IMR-90 (cell line): ENCODE data around the gene DUT. TPM values are rescaled to one million over a fixed set of nuclear protein-coding genes. Genes with fewer than 3 reads are reported as not detected.

Experiments
- ATAC-seq: fragments of 200-7000 bp; cut with Tn5 transposase; 2 replicates; pipeline ENCODE4 v1.9.1; 2020; ENCODE audit warnings: low read depth, mild to moderate bottlenecking, moderate library complexity
- BruUV-seq: library from RNA; stranded (reverse); fragments of 400-500 nt; replicated peaks from 2 replicates; lab custom pipeline; 2021; lab: Mats Ljungman, UMichigan
- CTCF ChIA-PET: fragments of 300-600 bp; formaldehyde crosslinking; extraction: SDS; loops from one replicate; lab custom pipeline; 2021; ENCODE audit warnings: antibody characterized with exemption; lab: Yijun Ruan, JAX
- POLR2A ChIA-PET: fragments of 300-600 bp; sonication (Branson Sonifier 250); formaldehyde crosslinking; loops from one replicate; lab custom pipeline; 2022; ENCODE audit warnings: antibody characterized with exemption; ENCODE audit not compliant: unreplicated experiment; lab: Charles Lee
- DNase-seq: peaks from one replicate; pipeline ENCODE4 v3.0.0; 2013
- H2AFZ ChIP-seq: replicated peaks from 2 replicates; pipeline ENCODE3; 2013; ENCODE audit warnings: low read length, mild to moderate bottlenecking; ENCODE audit not compliant: poor library complexity
- H2AK5ac ChIP-seq: 2 replicates; pipeline ENCODE4 v1.6.1; 2013; ENCODE audit warnings: low read depth, low read length, inconsistent platforms
- H2AK9ac ChIP-seq: replicated peaks from 2 replicates; pipeline ENCODE3; 2013; ENCODE audit warnings: mild to moderate bottlenecking, low read depth, low read length, moderate library complexity; ENCODE audit not compliant: poor library complexity
- H2BK120ac ChIP-seq: 2 replicates; pipeline ENCODE4 v1.6.1; 2013; ENCODE audit warnings: low read depth, low read length, inconsistent platforms
- H2BK15ac ChIP-seq: 3 replicates; pipeline ENCODE4 v1.6.1; 2013; ENCODE audit warnings: low read depth, low read length, inconsistent platforms
- H2BK20ac ChIP-seq: 2 replicates; pipeline ENCODE4 v1.6.1; 2013; ENCODE audit warnings: low read depth, mild to moderate bottlenecking, inconsistent platforms, low read length, moderate library complexity
- H2BK5ac ChIP-seq: 2 replicates; pipeline ENCODE4 v1.6.1; 2013; ENCODE audit warnings: mild to moderate bottlenecking, low read depth, low read length, inconsistent platforms; ENCODE audit not compliant: poor library complexity, severe bottlenecking
- H3K14ac ChIP-seq: replicated peaks from 2 replicates; pipeline ENCODE4 v1.6.1; 2013; ENCODE audit warnings: low read depth, low read length, inconsistent platforms
- H3K18ac ChIP-seq: 2 replicates; pipeline ENCODE4 v1.6.1; 2013; ENCODE audit warnings: low read depth, low read length, control low read depth
- H3K23ac ChIP-seq: 2 replicates; pipeline ENCODE4 v1.6.1; 2013; ENCODE audit warnings: low read depth, low read length, inconsistent platforms
- H3K27ac ChIP-seq: 2 replicates; pipeline ENCODE4 v1.5.1; 2013; ENCODE audit warnings: mild to moderate bottlenecking, control low read depth, low read length; ENCODE audit not compliant: insufficient read depth
- H3K27me3 ChIP-seq: 2 replicates; pipeline ENCODE4 v1.6.1; 2013; ENCODE audit warnings: low read length; ENCODE audit not compliant: control insufficient read depth, insufficient read depth
- H3K36me3 ChIP-seq: 2 replicates; pipeline ENCODE4 v1.6.1; 2013; ENCODE audit warnings: low read length, mixed read lengths; ENCODE audit not compliant: control insufficient read depth, insufficient read depth
- H3K4ac ChIP-seq: 2 replicates; pipeline ENCODE4 v1.6.1; 2013; ENCODE audit warnings: low read depth, low read length, inconsistent platforms
- H3K4me1 ChIP-seq: 2 replicates; pipeline ENCODE4 v1.6.1; 2013; ENCODE audit warnings: low read length, mixed read lengths; ENCODE audit not compliant: control insufficient read depth, insufficient read depth
- H3K4me2 ChIP-seq: 2 replicates; pipeline ENCODE4 v1.6.1; 2013; ENCODE audit warnings: low read depth, mild to moderate bottlenecking, control low read depth, low read length, moderate library complexity
- H3K4me3 ChIP-seq: 2 replicates; pipeline ENCODE4 v1.5.1; 2013; ENCODE audit warnings: low read depth, mild to moderate bottlenecking, control low read depth, low read length, moderate library complexity; ENCODE audit not compliant: insufficient read depth
- H3K56ac ChIP-seq: 2 replicates; pipeline ENCODE4 v1.6.1; 2013; ENCODE audit warnings: low read length, inconsistent platforms; ENCODE audit not compliant: insufficient read depth; ENCODE audit errors: extremely low read depth
- H3K79me1 ChIP-seq, 2 experiments: 2 replicates each; pipeline ENCODE4 v1.6.1; 2013; ENCODE audit warnings: low read length in 2 of 2, inconsistent platforms in 1 of 2, low read depth in 1 of 2
- H3K9ac ChIP-seq: 2 replicates; pipeline ENCODE4 v1.6.1; 2013; ENCODE audit warnings: low read depth, low read length, control low read depth
- H3K9me1 ChIP-seq: 2 replicates; pipeline ENCODE4 v1.6.1; 2013; ENCODE audit warnings: low read length, inconsistent platforms; ENCODE audit not compliant: insufficient read depth
- H3K9me3 ChIP-seq: 2 replicates; pipeline ENCODE4 v1.6.1; 2013; ENCODE audit warnings: low read length; ENCODE audit not compliant: control insufficient read depth, insufficient read depth
- H4K20me1 ChIP-seq: 2 replicates; pipeline ENCODE4 v1.6.1; 2013; ENCODE audit warnings: low read length, inconsistent platforms; ENCODE audit not compliant: insufficient read depth
- H4K5ac ChIP-seq: 2 replicates; pipeline ENCODE4 v1.6.1; 2013; ENCODE audit warnings: mild to moderate bottlenecking, low read depth, low read length, control low read depth
- H4K8ac ChIP-seq, 2 experiments: 2 replicates each; pipeline ENCODE4 v1.6.1; 2013; ENCODE audit warnings: low read depth in 2 of 2, low read length in 2 of 2, control low read depth in 1 of 2, inconsistent platforms in 1 of 2
- H4K91ac ChIP-seq: 2 replicates; pipeline ENCODE4 v1.6.1; 2013; ENCODE audit warnings: low read depth, low read length, inconsistent platforms; ENCODE audit not compliant: insufficient read depth
- BHLHE40 ChIP-seq: fragments of 150-350 bp; IDR thresholded peaks from 2 replicates; pipeline ENCODE4 v1.6.1; 2016; ENCODE audit warnings: mild to moderate bottlenecking, low read depth, low read length
- CHD1 ChIP-seq: IDR thresholded peaks from 2 replicates; pipeline ENCODE4 v1.6.1; 2012; ENCODE audit warnings: low read depth, low read length, improper control_type of control experiment
- CTCF ChIP-seq: conservative IDR thresholded peaks from 2 replicates; pipeline ENCODE4 v1.5.1; 2012; ENCODE audit warnings: mild to moderate bottlenecking, low read depth, low read length, improper control_type of control experiment
- NFE2L2 ChIP-seq: fragments of 150-350 bp; IDR thresholded peaks from 2 replicates; pipeline ENCODE4 v1.6.1; 2016; ENCODE audit warnings: low read depth, mild to moderate bottlenecking, low read length
- RAD21 ChIP-seq: IDR thresholded peaks from 2 replicates; pipeline ENCODE4 v1.6.1; 2012; ENCODE audit warnings: low read length, improper control_type of control experiment
- WGBS, 2 experiments: methylation state at CpG; one replicate each; pipeline versions ENCODE4 v1.1.5 to v1.1.7; 2013; ENCODE audit warnings: missing lambda C conversion rate in 2 of 2; ENCODE audit not compliant: insufficient read length in 1 of 2; ENCODE audit errors: extremely low coverage in 2 of 2; 5-methylcytosine and 5-hydroxymethylcytosine counted together
- dilution Hi-C: fragments of 300-500 bp; cut with HindIII; formaldehyde crosslinking; loops from one replicate; pipeline ENCODE4 v1.14.3; 2018; ENCODE audit warnings: low sequenced_read_pairs; ENCODE audit not compliant: unreplicated experiment
- in situ Hi-C: fragments of 300-500 bp; cut with MboI; formaldehyde crosslinking; loops from 3 replicates; pipeline ENCODE4 v1.14.3; 2019; ENCODE audit warnings: low sequenced_read_pairs, inconsistent platforms, mixed read lengths
- intact Hi-C: fragments of 100-400 bp; cut with micrococcal nuclease; formaldehyde crosslinking; loops from 2 replicates; pipeline ENCODE4 v1.10.0; 2022
- polyA plus RNA-seq, 3 experiments: library from polyadenylated mRNA; depleted of rRNA; stranded (reverse); fragments of >200 nt; gene quantifications; 2 replicates each; pipeline ENCODE4 v1.2.3, GENCODE V29; 2012; ENCODE audit warnings: low replicate concordance in 1 of 3
- total RNA-seq: library from RNA; depleted of rRNA; stranded (reverse); fragments of >200 nt; gene quantifications from 2 replicates; pipeline ENCODE4 v1.2.3, GENCODE V29; 2012

DUT gene
- total and polyA plus RNA-seq, 2 of the 4 experiments (the other 2 are of a cell fraction) = 18.8 to 36.4 TPM

GRCh38 chr15:48336940-48337339 is 5.7 kb downstream of the DUT start:
- Histone ChIP-seq H3K4me3 (no peak overlapping the region), H2AFZ (no peak overlapping the region), H3K36me3 (peaks cover 18% of the 10 kb centered on the region), H2AK5ac (no peak overlapping the region), H3K56ac (no peak overlapping the region), H3K9ac (no peak overlapping the region), H3K4ac (no peak overlapping the region), H2BK15ac (no peak overlapping the region), H4K8ac (no peak overlapping the region), H4K20me1 (peaks cover 7% of the 10 kb centered on the region; the same call in 1 of the 2 replicates), H3K27ac (no peak overlapping the region), H2BK5ac (no peak overlapping the region), H3K9me3 (no peaks in the 10 kb centered on the region), H3K23ac (no peak overlapping the region), H4K91ac (no peak overlapping the region), H2BK120ac (no peak overlapping the region), H2AK9ac (no peak overlapping the region), H3K27me3 (no peaks in the 10 kb centered on the region), H3K9me1 (peaks cover 4% of the 10 kb centered on the region), H3K4me2 (no peak overlapping the region), H2BK20ac (no peak overlapping the region), H4K5ac (no peak overlapping the region), H3K14ac (no peak overlapping the region), H3K4me1 (peaks cover 3% of the 10 kb centered on the region), H3K79me1 (peaks cover 6 to 30% of the 10 kb centered on the region in 2 experiments; a peak in 3 of 4 replicates), H3K18ac (no peak overlapping the region)
- ATAC-seq (peak; percentile 46; the same call in 1 of the 2 replicates), DNase-seq (peak; percentile 11)
- intact Hi-C loops = no loop called here
- BruUV-seq = no TSS peak
- POLR2A ChIA-PET = no interaction called here
- CTCF ChIA-PET = interaction anchor here (0.9 to 1.0 kb wide), 2 partner anchors 9 to 38 kb away, joined by 3 to 4 read pairs; no protein-coding TSS in a partner anchor
- TF ChIP-seq NFE2L2 (no peak), BHLHE40 (no peak), CHD1 (no peak), CTCF (0 out of 2 replicates have a peak, but pooled peaks have one; percentile 20), RAD21 (peak; percentile 40; the same call in 1 of the 2 replicates)
- in situ Hi-C loops = no loop called here
- dilution Hi-C loops = no loop called here
- WGBS, 2 experiments = no CpG with 5 or more reads among the region's 2 CpGs
